Uterus (tissue), 2 donors: ENCODE results near the gene TTC3.

Source experiments
- POLR2A ChIP-seq, 2 donors: fragments of 450-650 bp; IDR thresholded peaks; one replicate each; pipeline ENCODE4 v1.6.1; 2016; ENCODE audit warnings: antibody characterized with exemption in 2 of 2, mild to moderate bottlenecking in 1 of 2, moderate library complexity in 1 of 2
- TF ChIP-seq, protein P1 (sequence below), 4 experiments: fragments of 200-600 bp in 2 of 4; fragments of 450-650 bp in 2 of 4; sonication (generic) in 2 of 4; IDR thresholded peaks; one replicate each; pipeline ENCODE4 v1.5.1; 2016 to 2019; ENCODE audit warnings: antibody characterized with exemption in 4 of 4, mild to moderate bottlenecking in 2 of 4, moderate library complexity in 1 of 4

DNA sequence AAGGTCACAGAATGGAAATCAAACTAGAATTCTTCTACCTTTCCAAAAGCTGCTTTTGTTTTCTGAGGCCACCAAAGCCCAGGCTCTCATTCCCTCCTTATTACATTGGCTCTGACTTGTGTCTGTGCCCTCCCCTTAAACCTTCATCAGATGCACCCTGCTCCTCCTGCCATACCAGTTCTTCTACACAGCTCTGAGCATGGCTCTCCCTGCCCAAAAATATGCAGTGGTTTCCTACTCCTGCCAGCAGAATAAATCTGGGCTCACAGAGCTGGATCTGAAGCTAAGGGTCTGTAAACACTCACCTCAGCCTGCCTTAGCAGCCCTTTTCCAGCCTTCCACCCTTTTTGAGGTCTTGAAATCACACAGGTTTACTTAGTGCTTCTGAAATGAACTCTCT is 55.0 kb downstream of the TTC3 start:
- TF ChIP-seq, protein P1, sequence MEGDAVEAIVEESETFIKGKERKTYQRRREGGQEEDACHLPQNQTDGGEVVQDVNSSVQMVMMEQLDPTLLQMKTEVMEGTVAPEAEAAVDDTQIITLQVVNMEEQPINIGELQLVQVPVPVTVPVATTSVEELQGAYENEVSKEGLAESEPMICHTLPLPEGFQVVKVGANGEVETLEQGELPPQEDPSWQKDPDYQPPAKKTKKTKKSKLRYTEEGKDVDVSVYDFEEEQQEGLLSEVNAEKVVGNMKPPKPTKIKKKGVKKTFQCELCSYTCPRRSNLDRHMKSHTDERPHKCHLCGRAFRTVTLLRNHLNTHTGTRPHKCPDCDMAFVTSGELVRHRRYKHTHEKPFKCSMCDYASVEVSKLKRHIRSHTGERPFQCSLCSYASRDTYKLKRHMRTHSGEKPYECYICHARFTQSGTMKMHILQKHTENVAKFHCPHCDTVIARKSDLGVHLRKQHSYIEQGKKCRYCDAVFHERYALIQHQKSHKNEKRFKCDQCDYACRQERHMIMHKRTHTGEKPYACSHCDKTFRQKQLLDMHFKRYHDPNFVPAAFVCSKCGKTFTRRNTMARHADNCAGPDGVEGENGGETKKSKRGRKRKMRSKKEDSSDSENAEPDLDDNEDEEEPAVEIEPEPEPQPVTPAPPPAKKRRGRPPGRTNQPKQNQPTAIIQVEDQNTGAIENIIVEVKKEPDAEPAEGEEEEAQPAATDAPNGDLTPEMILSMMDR (IDR thresholded peaks at IDR 0.05) = no peak
- no peak for TF ChIP-seq POLR2A (IDR thresholded peaks at IDR 0.05)
